GM19239 (cell line): ENCODE measurements around the gene AMOTL1.
A peak's percentile ranks its signal among the peaks of the same experiment; 100 is the strongest.

Source experiments
- DNase-seq: peaks from one replicate; pipeline ENCODE4 v3.0.0; 2011; ENCODE audit warnings: low spot score; ENCODE audit not compliant: insufficient read length
- FAIRE-seq: peaks from 2 replicates; lab custom pipeline; 2011; peaks lifted over from hg19 to GRCh38; lab: Jason Lieb, UNC

AMOTL1 gene

GRCh38 chr11:94767701-94768601, at the start of gene AMOTL1:
Gene AMOTL1, plus strand, starts transcription at chr11:94768356. Its CDS starts 156 bp downstream, at chr11:94768512.
- DNase-seq (peak; percentile 15), FAIRE-seq (no peak)

GRCh38 chr11:94719876-94720275, 48.3 kb upstream of the AMOTL1 start:
- FAIRE-seq (no peak), DNase-seq (no peak)

DNA sequence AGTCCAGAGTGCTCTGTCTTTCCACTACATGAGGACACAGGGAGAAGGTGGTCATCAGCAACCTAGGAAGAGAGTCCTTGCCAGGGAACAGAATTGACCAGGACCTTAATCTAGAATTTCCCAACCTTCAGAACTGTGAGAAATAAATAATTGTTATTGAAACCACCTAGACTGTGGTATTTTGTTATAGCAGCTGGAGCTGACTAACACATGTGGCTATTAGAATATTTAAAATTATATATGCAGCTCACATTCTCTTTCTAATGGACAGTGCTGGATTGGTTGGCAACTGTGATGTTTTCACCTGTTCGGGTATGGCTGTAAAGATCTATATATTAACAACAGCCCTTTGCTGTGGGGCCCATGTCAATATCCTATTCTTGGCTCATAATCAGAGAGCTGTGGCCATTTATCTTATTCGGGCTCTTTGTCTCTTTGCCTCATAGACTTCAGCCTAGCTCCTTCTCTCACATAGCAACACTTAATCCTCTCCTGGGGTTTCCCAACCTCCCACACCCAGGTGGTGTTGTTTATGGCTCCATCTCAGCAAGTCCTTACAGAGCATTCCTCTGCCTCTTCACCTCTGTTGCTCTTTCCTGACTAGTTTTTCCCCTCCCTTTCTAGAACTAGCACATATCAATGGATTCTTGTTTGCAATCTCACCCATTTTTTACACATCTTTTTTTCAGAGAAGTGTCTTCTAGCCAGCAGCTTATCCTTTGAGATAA, 46.4 kb upstream of the AMOTL1 start:
- DNase-seq, result no peak
- FAIRE-seq, result no peak

DNA sequence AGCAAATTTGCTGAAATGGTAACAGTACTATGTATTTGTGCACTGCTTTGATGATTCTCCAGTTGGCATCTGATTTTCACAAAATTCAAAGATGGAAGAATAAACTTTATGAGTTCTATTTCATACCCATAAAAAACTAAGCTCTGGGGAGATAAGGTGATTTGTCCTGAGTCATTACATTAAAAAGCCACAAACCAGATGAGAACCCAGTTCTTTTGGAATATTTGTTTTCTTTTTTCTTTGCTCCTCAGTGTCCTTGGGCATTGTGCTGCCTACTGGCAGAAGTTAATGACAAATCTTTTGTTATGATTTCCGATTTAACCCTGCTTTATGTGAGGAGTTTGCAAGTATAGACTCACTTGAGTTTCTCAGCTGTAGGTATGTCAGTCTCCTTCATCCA, 45.4 kb upstream of the AMOTL1 start:
- no peak for FAIRE-seq
- DNase-seq, result no peak

DNA sequence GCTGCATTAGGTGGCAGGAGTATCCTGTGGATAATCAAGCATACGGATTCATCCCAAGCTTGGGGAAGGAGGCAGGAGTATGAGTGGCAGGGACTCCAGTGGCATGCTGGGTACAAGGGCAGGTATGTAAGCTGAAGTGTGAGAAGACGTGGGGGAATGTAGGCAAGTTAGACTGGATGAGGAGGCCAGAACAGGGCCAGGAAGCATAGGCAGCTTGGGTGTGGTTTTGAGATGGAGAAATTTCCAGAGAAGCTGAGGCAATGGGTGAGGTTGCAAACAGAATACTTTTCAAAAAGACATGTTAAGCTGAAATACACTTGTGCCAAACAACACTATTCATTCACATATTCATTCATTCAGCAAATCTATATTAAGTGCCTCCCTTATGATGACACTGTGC, 43.1 kb upstream of the AMOTL1 start:
- DNase-seq (no peak), FAIRE-seq (no peak)

- no peak for FAIRE-seq
- no peak for DNase-seq
Observed at GRCh38 chr11:94727819-94728218, 40.3 kb upstream of the AMOTL1 start.

DNA sequence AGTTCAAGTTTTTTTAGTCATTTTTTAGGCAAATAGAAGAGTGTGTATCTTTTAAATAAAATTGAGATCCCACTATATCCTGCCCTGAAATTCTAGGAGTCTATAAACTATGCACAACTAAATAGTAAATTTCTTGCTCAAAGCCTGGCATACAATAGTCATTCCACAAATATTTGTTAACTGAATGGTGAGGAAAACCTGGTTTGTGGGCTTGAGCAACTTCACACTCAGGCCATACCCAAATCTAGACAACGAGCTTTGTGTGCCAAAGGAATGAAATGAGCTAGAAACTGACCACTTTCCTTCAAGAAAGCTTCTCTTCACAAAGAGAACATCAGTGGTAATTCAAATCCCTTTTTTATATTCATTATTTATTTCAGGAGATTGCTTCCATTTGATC, 39.6 kb upstream of the AMOTL1 start:
- DNase-seq, result no peak

DNA sequence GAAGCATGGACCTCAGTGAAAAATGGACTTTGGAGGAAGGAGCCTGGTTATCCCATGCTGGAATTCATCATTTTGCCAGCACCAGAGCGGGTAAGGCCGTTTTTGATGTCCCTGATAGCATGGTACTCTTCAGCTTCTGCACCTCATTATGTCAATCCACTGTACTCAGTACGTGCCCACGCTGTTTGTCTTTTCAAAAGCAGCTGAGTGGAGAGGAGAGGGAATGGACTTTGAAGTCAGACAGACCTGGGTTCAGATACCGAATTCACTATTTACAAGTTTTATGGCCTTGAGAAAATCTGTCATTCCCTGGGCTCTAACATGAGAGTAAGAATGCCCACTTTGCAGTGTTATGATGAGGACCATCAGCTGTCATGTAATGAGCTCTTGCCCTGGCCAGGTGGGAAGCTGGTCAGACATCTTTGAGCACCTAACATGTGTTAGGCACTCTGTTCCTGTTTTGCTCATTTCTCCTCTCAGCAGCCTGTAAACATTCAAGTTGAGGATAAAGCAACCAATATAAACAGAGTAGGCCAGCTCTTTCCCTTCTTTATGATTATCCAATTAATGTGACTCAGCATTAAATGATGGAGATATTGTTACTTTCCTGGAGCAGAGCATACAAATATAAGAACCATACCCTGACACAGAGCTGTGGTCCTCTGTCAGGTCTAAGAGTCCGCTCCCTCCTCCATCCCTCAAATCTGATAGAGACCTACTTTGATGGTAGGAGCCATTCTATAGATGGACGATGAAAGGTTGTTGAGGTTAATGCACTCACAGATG, 39.0 kb upstream of the AMOTL1 start:
- DNase-seq (no peak), FAIRE-seq (no peak)

More for the DNA sequence above, 39.6 kb upstream of the AMOTL1 start:
- FAIRE-seq, result no peak

DNA sequence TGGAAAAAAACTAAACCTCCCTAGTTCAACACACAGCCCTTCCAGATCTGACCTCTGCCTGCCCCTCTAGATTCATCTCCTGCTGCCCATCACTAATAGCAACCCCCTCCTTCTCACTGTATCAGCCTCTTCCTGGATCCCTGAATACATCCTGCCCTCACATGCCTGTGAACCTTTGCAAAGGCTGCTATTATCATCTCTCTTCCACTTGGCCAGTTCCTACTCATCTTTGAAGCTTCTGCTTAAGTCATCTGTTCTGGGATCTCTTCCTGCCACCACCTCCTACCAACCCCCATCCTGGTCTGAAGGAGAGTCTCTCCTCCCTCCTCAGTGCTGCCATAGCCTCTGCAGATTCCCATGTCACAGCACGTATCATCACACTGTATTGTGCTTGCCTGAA, 38.0 kb upstream of the AMOTL1 start:
- no peak for FAIRE-seq
- DNase-seq, result no peak

GRCh38 chr11:94731880-94732601, 36.1 kb upstream of the AMOTL1 start:
- DNase-seq (no peak), FAIRE-seq (no peak)

DNA sequence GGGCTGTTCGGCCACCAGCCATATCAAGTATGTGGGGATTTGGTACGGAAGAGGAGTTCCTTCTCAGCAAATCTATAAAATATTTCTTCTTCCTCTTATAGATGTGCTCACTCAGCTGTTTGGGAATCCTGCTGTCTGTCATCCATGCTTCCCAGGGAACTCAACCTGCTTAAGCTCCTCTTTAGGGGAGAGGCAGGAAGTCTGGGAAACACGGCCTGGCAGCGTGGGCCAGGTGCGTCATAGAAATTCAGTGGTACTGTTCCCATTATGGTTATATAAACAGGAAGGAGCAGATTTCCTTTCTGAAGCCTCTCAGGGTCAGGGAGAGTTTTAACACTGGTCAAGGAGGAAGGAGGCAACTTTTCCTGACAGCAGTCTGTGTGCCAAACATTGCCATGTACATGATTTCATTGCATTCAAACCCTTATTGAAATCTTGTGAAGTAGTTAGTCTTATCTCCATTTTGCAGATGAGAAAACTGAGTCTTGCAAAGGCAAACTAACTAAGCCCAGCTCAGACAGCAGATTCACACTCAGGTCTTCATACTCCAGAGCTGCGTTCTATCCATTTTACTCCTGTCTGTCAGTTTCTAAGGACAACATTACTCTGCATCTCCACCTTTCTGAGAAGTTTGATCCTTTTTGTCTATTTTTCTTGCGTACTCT, 35.4 kb upstream of the AMOTL1 start:
- no peak for FAIRE-seq
- DNase-seq, result no peak

- FAIRE-seq (no peak), DNase-seq (no peak)
Observed at GRCh38 chr11:94734563-94735275, 33.4 kb upstream of the AMOTL1 start.

DNA sequence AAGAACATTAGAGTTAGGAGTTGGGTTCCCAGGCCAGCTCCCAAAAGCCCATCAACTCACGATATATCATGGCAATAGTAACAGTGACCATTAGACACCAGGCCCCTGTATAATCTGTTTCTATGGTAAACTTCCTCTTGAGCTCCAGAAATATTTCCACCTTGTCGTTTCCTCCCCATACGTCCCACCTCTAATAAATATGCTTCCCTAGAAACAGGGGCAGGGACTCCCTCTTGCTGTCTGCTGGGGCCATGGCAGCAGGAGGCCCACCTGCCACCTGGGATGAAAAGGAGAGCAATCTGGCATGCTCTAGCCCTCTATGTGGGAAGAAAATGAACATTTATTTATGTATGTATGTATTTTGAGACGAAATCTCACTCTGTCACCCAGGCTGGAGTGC, 32.2 kb upstream of the AMOTL1 start:
- no peak for FAIRE-seq
- DNase-seq, result no peak

GRCh38 chr11:94737171-94737611, 31.0 kb upstream of the AMOTL1 start:
- FAIRE-seq, result no peak

DNA sequence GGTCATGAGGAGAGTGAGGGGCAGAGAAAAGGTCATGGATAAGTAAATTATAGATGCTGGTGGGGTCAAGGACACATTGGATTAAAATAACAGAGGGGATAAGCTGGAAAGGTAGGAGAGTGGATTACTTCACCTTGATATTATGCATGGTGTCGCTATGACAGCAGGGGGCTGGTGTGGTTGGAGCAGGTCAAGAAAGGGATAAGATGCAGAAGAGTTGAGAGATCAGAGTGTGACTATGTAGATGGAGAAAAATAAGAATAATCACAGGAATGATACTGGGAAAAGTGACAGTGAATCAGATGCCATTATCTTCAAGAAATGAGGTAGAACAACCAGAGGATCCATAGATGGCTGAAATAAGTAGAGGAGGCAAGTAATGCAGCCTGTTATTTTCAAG, 29.4 kb upstream of the AMOTL1 start:
- FAIRE-seq (no peak), DNase-seq (no peak)

More at GRCh38 chr11:94737171-94737611, 31.0 kb upstream of the AMOTL1 start:
- no peak for DNase-seq

DNA sequence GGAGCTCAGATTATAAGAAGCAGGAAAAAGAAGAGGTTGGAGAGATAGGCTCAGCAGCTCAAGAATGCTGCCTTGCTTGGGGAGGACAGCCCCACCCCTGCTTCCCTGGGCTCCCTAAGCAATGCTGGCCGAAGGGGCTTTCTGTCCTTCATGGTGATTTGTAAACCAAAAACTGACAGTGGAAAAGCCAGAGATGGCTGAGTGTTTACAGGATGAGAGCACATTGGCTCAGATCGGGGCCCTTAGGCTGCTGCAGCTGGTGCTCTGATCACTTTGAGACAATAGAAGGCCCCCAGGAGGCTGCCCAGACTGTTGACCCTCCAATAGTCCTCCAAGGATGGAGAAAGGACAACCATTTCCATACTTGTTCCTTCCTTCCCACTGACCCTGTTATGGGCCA, 28.8 kb upstream of the AMOTL1 start:
- FAIRE-seq (no peak), DNase-seq (no peak)

DNA sequence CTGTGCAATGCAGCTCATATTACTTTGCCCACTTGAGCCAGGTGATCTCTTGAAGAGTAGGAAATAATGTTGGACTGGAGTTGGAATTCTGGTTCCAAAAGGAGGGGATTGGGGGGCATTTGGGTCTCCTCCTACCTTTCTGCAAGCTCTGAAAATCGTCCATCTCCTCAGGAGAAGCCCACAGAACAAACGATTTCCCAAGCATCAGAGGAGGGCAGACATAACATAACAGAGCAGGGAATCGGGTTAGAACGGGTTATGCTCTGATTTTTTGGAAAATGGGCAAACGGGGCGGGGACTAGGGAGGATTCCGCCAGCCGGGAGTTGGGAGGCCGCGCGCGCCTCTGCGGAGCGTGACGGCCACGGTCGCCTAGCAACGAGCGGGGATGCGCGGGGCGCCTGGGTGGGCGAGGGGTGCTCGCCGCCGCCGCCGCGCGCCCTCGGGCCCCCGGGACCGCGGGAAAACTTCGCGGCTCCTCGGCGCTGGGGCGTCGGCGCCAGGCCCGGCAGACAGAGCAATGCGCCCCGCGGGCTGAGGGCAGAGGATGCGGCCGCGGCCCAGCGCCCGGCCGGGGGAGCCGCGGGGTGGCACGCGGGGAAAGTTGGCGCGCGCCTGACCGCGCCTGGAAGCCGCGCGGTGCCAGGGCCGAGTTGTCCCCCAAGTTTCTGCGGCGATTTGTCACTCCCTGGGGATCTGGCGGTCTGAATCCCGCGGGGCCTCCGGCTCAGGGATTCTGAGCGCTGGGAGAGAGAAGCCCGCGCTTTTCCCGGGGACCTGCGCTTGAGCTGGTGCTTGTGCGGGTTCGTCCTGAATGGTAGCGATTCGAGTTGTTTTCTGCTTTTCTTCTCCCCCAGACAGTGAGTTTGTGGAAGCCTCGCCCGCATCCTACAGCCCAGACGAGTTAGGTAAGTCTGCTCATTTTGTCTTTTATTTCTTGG, 27.8 kb upstream of the AMOTL1 start:
- FAIRE-seq, result no peak
- no peak for DNase-seq
